IPS-18c (cell line): Measurements from ENCODE around the gene SKIDA1.

Source experiments
- H3K4me3 ChIP-seq: 2 replicates; pipeline ENCODE4 v1.7.0; 2013; ENCODE audit warnings: low read depth, mild to moderate bottlenecking, low read length, moderate library complexity; ENCODE audit not compliant: insufficient read depth
- H3K9me3 ChIP-seq: one replicate; pipeline ENCODE4 v1.6.1; 2013; ENCODE audit warnings: mild to moderate bottlenecking, low read length, moderate library complexity; ENCODE audit not compliant: control insufficient read depth, insufficient read depth

Gene SKIDA1

GRCh38 chr10:21473541-21473940 lies 51.9 kb downstream of the SKIDA1 start:
- Histone ChIP-seq H3K9me3 (no peaks in the 10 kb centered on the region), H3K4me3 (no peak overlapping the region)

GRCh38 chr10:21473135-21473534 lies 52.3 kb downstream of the SKIDA1 start:
- H3K9me3 ChIP-seq: no peaks in the 10 kb centered on the region

GRCh38 chr10:21468086-21468485 lies 57.4 kb downstream of the SKIDA1 start:
- Histone ChIP-seq H3K4me3 (no peak overlapping the region), H3K9me3 (no peaks in the 10 kb centered on the region)

More at GRCh38 chr10:21473135-21473534, 52.3 kb downstream of the SKIDA1 start:
- no peak overlapping the region for H3K4me3 ChIP-seq

GRCh38 chr10:21467633-21468032 lies 57.8 kb downstream of the SKIDA1 start:
- Histone ChIP-seq H3K9me3 (no peaks in the 10 kb centered on the region), H3K4me3 (no peak overlapping the region)

GRCh38 chr10:21464134-21464533 lies 61.3 kb downstream of the SKIDA1 start:
- Histone ChIP-seq H3K9me3 (no peaks in the 10 kb centered on the region), H3K4me3 (no peak overlapping the region)
